HG02852 (cell line): ENCODE measurements around the gene NT5C2.
"Not testable (repeated sequence)": the region's sequence is repeated elsewhere in the genome, so short reads cannot be mapped to it uniquely, and the experiment has no call there.

Experiments
- ATAC-seq: cut with Tn5 transposase; IDR thresholded peaks from one replicate; pipeline ENCODE4 v1.9.1; 2021; ENCODE audit warnings: mild to moderate bottlenecking, moderate library complexity; ENCODE audit not compliant: unreplicated experiment

The NT5C2 gene

GRCh38 chr10:103193107-103193819 is at the start of gene NT5C2:
Gene NT5C2 (minus strand): TSS chr10:103193272. CDS start chr10:103174958, 18,314 bp downstream.
- ATAC-seq, result peak; percentile 63

GRCh38 chr10:103241262-103242011 is 48.4 kb upstream of the NT5C2 start:
- no peak for ATAC-seq

DNA sequence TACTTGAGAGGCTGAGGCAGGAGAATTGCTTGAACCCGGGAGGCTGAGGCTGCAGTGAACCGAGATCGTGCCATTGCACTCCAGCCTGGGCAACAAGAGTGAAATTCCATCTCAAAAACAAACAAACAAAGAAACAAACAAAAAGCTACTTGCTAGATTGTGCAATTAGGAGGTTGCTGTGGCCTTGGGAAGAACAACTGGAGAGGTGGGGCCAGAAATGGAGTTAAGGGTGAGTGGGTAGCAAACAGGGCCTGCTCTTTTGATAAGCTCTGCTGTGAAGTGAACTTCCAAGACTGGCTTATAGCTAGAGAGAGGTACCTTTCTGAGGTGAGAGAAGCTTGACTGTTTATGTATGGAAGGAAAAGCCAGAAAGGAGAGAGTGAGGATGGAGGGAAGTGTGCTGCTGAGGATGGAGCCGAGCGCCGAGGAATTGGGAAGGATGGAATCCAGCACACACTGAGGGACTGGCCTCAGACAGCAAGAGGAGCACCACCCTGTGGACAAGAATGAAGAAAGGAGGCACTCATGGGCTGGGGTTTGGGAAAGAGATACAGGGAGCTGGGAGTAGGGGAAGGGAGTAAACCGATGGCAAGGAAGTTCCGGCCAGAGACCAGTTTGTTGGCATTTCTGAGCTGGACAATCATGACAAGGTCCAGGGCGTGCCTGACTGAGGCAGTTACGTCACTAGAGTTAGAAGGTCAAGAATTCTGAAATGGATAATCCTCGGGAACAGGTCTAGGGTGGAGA is 45.6 kb upstream of the NT5C2 start:
- no peak for ATAC-seq

- no peak for ATAC-seq
These were observed 42.7 kb upstream of the NT5C2 start for GRCh38 chr10:103235775-103236174.

- ATAC-seq, result no peak
These were observed 39.9 kb upstream of the NT5C2 start for GRCh38 chr10:103232772-103233488.

DNA sequence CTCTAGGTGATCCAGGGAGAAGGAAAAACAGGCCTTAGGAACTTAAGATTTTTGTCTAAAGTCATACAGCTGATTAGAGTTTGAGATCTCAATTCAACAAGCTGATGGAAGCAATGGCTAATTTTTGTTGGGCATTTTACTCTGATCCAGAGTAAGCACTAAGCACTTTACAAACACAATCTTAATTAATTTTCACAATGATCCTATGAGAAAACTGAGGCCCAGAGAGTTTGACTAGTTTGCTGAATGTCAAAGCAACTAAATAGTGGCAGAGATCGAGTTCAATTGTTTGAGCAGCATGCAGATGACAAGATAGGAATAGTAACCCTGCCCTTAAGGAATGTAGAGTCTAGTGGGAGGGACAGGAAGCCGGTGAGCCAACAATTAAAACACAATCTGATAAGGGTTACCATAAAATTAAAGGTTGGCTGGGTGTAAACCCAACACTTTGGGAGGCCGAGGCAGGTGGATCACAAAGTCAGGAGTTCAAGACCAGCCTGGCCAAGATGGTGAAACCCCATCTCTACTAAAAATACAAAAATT is 39.1 kb upstream of the NT5C2 start:
- ATAC-seq, result no peak

GRCh38 chr10:103231047-103231551 is 38.0 kb upstream of the NT5C2 start:
- no peak for ATAC-seq

DNA sequence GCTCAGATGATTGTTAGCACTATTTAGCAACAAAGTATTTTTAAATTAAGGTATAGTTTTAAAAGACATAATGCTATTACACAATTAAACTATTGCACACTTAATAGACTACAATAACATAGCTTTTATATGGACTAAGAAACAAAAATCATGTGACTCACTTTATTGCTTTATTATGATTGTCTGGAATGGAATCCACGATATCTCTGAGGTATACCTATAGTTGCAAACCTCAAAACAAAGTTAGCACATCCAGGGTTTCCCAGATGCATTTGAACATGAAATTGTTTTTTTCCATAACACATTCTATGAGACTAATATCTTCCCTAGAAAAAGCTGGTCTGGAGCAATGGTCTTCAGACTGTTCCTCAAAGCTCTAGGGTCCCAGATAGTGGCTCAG is 34.3 kb upstream of the NT5C2 start:
- no peak for ATAC-seq

DNA sequence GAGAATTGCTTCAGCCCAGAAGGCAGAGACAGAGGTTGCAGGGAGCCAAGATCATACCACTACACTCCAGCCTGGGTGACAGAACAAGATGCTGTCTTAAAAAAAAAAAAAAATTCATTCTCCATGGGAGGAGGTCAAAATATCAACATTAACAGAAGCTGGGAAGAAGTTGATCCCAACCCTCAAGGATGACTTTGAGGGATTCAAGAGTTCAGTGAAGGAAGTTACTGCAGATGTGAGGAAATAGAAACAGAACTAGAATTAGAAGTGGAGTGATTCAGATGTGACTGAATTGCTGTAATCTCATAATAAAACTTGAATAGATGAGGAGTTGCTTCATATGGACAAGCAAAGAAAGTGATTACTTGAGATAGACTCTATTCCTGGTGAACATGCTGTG is 32.9 kb upstream of the NT5C2 start:
- ATAC-seq, result no peak

GRCh38 chr10:103224721-103225120 is 31.6 kb upstream of the NT5C2 start:
- not testable (repeated sequence) for ATAC-seq

DNA sequence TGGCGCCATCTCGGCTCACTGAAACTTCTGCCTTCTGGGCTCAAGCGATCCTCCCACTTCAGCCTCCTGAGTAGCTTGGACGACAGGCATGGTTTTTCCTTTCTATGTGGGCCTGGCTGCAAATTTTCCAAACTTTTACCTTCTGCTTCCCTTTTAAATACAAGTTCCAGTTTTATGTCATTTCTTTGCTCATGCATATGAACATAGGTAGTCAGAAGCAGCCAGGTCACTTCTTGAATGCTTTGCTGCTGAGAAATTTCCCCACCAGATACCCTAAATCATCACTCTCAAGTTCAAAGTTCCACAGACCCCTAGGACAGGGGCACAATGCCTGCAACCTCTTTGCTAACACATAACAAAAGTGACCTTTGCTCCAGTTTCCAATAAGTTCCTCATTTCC is 31.1 kb upstream of the NT5C2 start:
- ATAC-seq, result no peak

DNA sequence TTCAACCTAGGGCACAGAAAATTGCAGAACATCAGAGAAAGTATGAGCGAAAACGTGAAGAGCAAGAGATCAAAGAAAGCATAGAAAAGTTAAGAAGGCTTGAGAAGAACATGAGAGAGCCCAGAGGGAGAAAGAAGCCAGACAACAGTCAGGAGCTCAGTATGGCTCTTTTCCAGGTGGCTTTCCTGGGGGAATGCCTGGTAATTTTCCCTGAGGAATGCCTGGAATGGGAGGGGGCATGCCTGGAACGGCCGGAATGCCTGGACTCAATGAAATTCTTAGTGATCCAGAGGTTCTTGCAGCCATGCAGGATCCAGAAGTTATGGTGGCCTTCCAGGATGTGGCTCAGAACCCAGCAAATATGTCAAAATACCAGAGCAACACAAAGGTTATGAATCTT is 23.3 kb upstream of the NT5C2 start:
- ATAC-seq, result not testable (repeated sequence)

- no peak for ATAC-seq
These were observed 22.5 kb upstream of the NT5C2 start for GRCh38 chr10:103215601-103216000.

DNA sequence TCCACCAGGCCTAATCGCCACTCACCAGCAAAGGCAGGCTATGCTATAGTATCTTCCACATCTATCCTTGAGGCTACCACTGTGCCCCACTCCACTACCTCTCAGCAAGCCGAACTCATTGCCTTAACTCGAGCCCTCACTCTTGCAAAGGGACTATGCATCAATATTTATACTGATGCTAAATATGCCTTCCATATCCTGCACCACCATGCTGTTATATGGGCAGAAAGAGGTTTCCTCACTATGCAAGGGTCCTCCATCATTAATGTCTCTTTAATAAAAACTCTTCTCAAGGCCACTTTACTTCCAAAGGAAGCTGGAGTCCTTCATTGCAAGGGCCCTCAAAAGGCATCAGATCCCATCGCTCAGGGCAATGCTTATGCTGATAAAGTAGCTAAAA is 17.2 kb upstream of the NT5C2 start:
- ATAC-seq, result not testable (repeated sequence)

DNA sequence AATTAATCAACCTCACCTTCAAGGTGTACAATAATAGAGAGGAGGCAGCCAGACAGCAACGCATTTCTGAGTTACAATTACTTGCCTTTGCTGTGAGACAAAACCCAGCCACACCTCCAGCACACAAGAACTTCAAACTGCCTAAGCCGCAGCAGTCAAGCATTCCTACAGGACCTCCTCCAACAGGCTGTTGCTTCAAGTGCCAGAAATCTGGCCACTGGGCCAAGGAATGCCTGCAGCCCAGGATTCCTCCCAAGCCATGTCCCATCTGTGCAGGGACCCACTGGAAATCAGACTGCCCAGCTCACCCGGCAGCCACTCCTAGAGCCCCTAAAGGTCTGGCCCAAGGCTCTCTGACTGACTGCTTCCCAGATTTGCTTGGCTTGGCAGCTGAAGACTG is 14.6 kb upstream of the NT5C2 start:
- not testable (repeated sequence) for ATAC-seq

DNA sequence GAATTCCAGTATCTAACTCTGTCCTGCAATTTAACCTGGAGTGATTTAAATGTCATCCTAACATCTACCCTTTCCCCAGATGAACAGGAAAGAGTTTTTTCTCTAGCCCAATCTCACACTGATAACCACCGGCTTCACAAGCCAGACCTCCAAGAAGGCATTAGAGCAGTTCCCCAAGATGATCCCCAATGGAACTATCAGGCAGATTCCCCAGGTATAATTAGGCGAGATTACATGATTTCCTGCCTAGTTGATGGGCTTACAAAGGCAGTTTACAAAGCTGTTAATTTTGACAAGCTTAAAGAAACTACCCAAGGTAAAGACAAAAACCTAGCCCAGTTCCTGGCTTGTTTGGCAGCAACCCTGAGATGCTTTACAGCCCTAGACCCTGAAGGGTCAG is 14.1 kb upstream of the NT5C2 start:
- ATAC-seq, result no peak

GRCh38 chr10:103206715-103207114 is 13.6 kb upstream of the NT5C2 start:
- ATAC-seq, result not testable (repeated sequence)

DNA sequence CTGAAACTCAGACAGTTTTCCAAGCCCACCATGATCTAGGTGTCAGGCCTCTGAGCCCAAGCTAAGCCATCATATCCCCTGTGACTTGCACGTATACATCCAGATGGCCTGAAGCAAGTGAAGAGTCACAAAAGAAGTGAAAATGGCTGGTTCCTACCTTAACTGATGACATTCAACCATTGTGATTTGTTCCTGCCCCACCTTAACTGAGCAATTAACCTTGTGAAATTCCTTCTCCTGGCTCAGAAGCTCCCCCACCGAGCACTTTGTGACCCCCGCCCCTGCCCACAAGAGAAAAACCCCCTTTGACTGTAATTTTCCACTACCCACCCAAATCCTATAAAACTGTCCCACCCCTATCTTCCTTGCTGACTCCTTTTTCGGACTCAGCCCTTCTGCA is 12.3 kb upstream of the NT5C2 start:
- not testable (repeated sequence) for ATAC-seq

DNA sequence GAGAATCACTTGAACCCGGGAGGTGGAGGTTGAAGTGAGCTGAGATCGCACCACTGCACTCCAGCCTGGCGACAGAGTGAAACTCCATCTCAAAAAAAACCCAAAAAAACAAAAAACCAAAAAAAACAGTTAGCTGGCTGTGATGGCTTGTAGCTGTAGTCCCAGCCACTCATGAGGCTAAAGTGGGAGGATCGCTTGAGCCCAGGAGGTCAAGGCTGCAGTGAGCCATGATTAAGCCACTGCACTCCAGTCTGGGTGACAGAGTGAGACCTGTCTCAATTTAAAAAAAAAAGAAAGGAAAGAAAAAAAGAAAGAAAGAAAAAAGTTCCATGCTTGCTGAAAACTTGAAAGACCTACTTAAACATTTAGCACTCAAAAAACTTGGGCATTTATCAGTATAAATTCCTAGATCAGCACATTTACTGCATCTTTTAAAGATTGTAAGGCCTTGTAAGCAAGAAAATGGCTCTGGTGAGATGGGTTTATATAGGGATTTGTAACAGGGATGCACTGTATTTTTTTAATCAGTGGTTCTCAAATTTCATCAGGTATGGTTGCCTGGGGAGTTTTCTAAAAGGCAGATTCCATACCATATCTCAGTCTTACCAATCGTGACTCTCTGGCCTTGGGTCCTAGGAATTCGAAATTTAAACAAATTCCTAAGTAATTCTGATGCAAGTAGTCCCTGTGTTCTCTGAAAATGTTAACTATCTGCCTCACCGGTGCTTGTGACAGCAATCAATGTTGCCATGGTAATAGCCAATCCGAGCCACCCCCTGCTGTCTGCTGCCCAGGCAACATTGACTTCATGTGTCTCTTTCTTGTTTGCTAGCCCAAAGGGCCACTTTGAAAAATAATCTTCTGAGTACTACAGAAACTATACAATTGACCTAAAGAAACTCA is 11.5 kb upstream of the NT5C2 start:
- no peak for ATAC-seq

GRCh38 chr10:103203466-103203865 is 10.4 kb upstream of the NT5C2 start:
- ATAC-seq, result no peak
